Astrocyte (in vitro differentiated cells and primary cell): ENCODE results near the gene FHAD1. TPM values are rescaled to one million over a fixed set of nuclear protein-coding genes. Genes with fewer than 3 reads are reported as not detected.

Experiments used
- DNase-seq: peaks from one replicate; pipeline ENCODE4 v3.0.0-alpha.2; 2010; ENCODE audit warnings: low read depth
- FAIRE-seq: peaks from 2 replicates; lab custom pipeline; 2011; peaks lifted over from hg19 to GRCh38; lab: Jason Lieb, UNC
- H2AFZ ChIP-seq: 2 replicates; pipeline ENCODE4 v1.6.0; 2012; ENCODE audit warnings: low read depth, low read length, inconsistent platforms
- H3K27ac ChIP-seq: 2 replicates; pipeline ENCODE4 v1.5.1; 2011; ENCODE audit warnings: low read depth, low read length, inconsistent platforms
- H3K27me3 ChIP-seq: 2 replicates; pipeline ENCODE4 v1.6.0; 2011; ENCODE audit warnings: low read length, inconsistent platforms; ENCODE audit not compliant: insufficient read depth
- H3K36me3 ChIP-seq: 2 replicates; pipeline ENCODE4 v1.5.1; 2011; ENCODE audit warnings: low read length, inconsistent platforms; ENCODE audit not compliant: insufficient read depth
- H3K4me1 ChIP-seq: 2 replicates; pipeline ENCODE4 v1.5.1; 2011; ENCODE audit warnings: low read length, inconsistent platforms; ENCODE audit not compliant: insufficient read depth
- H3K4me2 ChIP-seq: 2 replicates; pipeline ENCODE4 v1.6.0; 2012; ENCODE audit warnings: low read length, inconsistent platforms
- H3K4me3 ChIP-seq: 2 replicates; pipeline ENCODE4 v1.5.1; 2011; ENCODE audit warnings: low read depth, mild to moderate bottlenecking, low read length, inconsistent platforms; ENCODE audit not compliant: insufficient read depth
- H3K79me2 ChIP-seq: 2 replicates; pipeline ENCODE4 v1.6.0; 2012; ENCODE audit warnings: mild to moderate bottlenecking, low read length, inconsistent platforms; ENCODE audit not compliant: insufficient read depth
- H3K9ac ChIP-seq: 2 replicates; pipeline ENCODE4 v1.6.0; 2012; ENCODE audit warnings: mild to moderate bottlenecking, low read length, inconsistent platforms
- H3K9me3 ChIP-seq: 2 replicates; pipeline ENCODE4 v1.5.1; 2012; ENCODE audit warnings: low read depth, mild to moderate bottlenecking, low read length, inconsistent platforms; ENCODE audit not compliant: insufficient read depth
- H4K20me1 ChIP-seq: 2 replicates; pipeline ENCODE4 v1.6.0; 2012; ENCODE audit warnings: low read length, inconsistent platforms; ENCODE audit not compliant: insufficient read depth
- H3K27ac Mint-ChIP-seq: one replicate; pipeline ENCODE4 v1.8.0; 2021; ENCODE audit warnings: mild to moderate bottlenecking, mixed read lengths; ENCODE audit not compliant: unreplicated experiment
- H3K27me3 Mint-ChIP-seq: one replicate; pipeline ENCODE4 v1.8.0; 2021; ENCODE audit warnings: low read depth, mixed read lengths; ENCODE audit not compliant: unreplicated experiment
- H3K36me3 Mint-ChIP-seq: one replicate; pipeline ENCODE4 v1.8.0; 2021; ENCODE audit warnings: low read depth, mixed read lengths; ENCODE audit not compliant: unreplicated experiment
- H3K4me1 Mint-ChIP-seq: one replicate; pipeline ENCODE4 v1.8.0; 2021; ENCODE audit warnings: low read depth, mixed read lengths; ENCODE audit not compliant: unreplicated experiment
- H3K4me3 Mint-ChIP-seq: one replicate; pipeline ENCODE4 v1.8.0; 2021; ENCODE audit warnings: mild to moderate bottlenecking, moderate library complexity, mixed read lengths; ENCODE audit not compliant: unreplicated experiment
- H3K9me3 Mint-ChIP-seq: one replicate; pipeline ENCODE4 v1.8.0; 2021; ENCODE audit warnings: mild to moderate bottlenecking, mixed read lengths; ENCODE audit not compliant: unreplicated experiment
- EZH2 ChIP-seq: IDR thresholded peaks from 2 replicates; pipeline ENCODE4 v1.6.1; 2012; ENCODE audit warnings: mild to moderate bottlenecking, low read length, inconsistent platforms; ENCODE audit not compliant: insufficient read depth
- total RNA-seq: library from RNA; stranded (reverse); gene quantifications from 2 replicates; pipeline ENCODE4 v1.2.1, GENCODE V29; 2021
- TF ChIP-seq, protein P1 (sequence below): IDR thresholded peaks from 2 replicates; pipeline ENCODE4 v1.5.1; 2011; ENCODE audit warnings: low read depth, mild to moderate bottlenecking, inconsistent platforms, low read length, moderate library complexity; ENCODE audit not compliant: insufficient read depth

The FHAD1 gene
- total RNA-seq, 1 donor from 2014 or later = 0.25 TPM

DNA sequence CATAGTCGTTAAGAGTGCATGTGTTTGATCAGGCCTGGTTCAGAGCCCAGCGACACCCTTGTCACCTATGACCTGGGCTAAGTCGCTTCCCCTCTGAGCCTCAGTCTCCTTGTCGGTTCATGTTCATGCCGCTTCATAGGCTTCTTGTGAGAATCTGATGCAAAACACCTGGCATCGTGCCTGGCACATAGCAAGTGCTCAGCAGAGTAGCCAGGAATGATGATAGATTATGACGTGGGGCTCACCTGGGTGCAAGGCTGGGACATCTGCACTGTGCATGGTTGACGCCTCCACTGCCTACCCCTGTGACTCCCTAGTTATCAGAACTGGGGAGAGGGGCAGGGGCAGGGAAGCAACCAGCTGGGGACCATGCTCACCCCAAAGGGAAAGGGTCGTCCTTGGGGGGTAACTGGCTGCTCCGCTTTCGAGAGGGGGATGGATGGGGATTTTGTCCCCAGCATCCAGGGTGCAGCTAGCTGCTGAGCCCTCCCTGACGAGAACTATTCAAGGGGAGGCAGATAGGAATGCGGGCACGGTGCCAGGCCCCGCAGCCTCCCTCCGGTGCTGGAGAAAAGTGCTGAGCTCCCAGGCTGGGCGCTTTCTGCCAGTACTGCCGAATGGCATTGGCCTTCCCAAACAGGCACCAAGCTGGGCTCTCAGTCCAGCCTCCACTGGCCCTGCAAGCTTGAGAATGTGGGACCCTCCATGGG is 171.9 kb downstream of the FHAD1 start:
- H3K4me3 ChIP-seq = no peak overlapping the region
- H3K4me3 Mint-ChIP-seq = no peak overlapping the region
- H3K4me2 ChIP-seq = peak overlapping the region; percentile 57
- H3K27me3 Mint-ChIP-seq = no peaks in the 10 kb centered on the region
- FAIRE-seq (no peak), DNase-seq (peak; percentile 44)
- no peak overlapping the region for H3K27ac ChIP-seq
- no peak overlapping the region for H3K27ac Mint-ChIP-seq
- H3K36me3 ChIP-seq = no peaks in the 10 kb centered on the region
- peaks cover 60% of the 10 kb centered on the region for H4K20me1 ChIP-seq
- no peaks in the 10 kb centered on the region for H3K27me3 ChIP-seq
- peaks cover 40% of the 10 kb centered on the region for H3K4me1 ChIP-seq
- TF ChIP-seq, protein P1, sequence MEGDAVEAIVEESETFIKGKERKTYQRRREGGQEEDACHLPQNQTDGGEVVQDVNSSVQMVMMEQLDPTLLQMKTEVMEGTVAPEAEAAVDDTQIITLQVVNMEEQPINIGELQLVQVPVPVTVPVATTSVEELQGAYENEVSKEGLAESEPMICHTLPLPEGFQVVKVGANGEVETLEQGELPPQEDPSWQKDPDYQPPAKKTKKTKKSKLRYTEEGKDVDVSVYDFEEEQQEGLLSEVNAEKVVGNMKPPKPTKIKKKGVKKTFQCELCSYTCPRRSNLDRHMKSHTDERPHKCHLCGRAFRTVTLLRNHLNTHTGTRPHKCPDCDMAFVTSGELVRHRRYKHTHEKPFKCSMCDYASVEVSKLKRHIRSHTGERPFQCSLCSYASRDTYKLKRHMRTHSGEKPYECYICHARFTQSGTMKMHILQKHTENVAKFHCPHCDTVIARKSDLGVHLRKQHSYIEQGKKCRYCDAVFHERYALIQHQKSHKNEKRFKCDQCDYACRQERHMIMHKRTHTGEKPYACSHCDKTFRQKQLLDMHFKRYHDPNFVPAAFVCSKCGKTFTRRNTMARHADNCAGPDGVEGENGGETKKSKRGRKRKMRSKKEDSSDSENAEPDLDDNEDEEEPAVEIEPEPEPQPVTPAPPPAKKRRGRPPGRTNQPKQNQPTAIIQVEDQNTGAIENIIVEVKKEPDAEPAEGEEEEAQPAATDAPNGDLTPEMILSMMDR = no peak
- TF ChIP-seq EZH2 = no peak
- H3K9ac ChIP-seq = no peak overlapping the region
- peak overlapping the region; percentile 11 for H2AFZ ChIP-seq
- H3K9me3 ChIP-seq = no peaks in the 10 kb centered on the region
- H3K9me3 Mint-ChIP-seq = peaks cover 7% of the 10 kb centered on the region
- peaks cover 25% of the 10 kb centered on the region for H3K4me1 Mint-ChIP-seq
- H3K79me2 ChIP-seq = peaks cover 63% of the 10 kb centered on the region
- peaks cover 10% of the 10 kb centered on the region for H3K36me3 Mint-ChIP-seq

DNA sequence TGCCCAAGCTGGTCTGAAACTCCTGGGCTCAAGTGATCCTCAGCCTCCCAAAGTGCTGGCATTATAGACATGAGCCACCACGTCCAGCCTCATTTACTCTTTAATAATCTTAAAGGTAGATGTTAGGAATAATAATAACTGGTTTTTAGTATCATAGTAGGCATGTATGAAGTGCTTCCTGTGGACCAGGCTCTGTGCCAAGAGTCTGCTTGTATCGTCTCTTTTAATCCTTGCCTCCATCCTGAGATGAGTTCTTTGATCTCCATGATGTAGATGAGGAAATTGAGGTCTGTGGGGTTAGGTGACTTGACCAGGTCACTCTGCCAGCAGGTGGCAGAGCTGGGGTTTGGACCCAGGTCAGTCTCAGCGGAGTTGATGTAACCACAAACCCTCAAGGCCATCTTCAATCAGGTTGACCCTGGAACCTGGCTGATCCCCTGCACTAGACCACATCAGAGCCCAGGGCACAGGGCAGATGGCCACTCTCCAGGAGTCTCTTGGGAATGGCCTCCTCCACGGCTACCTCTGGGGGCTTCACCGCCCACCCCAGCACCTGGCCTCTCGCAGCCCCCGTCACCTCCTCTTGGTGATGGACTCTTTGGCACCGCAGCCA is 173.9 kb downstream of the FHAD1 start:
- peaks cover 55% of the 10 kb centered on the region for H3K79me2 ChIP-seq
- H3K9ac ChIP-seq = no peak overlapping the region
- H3K27me3 ChIP-seq = no peaks in the 10 kb centered on the region
- DNase-seq (no peak), FAIRE-seq (no peak)
- H3K27ac ChIP-seq = no peak overlapping the region
- H2AFZ ChIP-seq = no peak overlapping the region
- no peaks in the 10 kb centered on the region for H3K36me3 ChIP-seq
- no peak overlapping the region for H3K27ac Mint-ChIP-seq
- peaks cover 7% of the 10 kb centered on the region for H3K36me3 Mint-ChIP-seq
- no peaks in the 10 kb centered on the region for H3K27me3 Mint-ChIP-seq
- peaks cover 69% of the 10 kb centered on the region for H4K20me1 ChIP-seq
- peaks cover 36% of the 10 kb centered on the region for H3K4me1 ChIP-seq
- H3K9me3 Mint-ChIP-seq = peaks cover 7% of the 10 kb centered on the region
- H3K4me3 Mint-ChIP-seq = no peak overlapping the region
- no peak overlapping the region for H3K4me2 ChIP-seq
- no peaks in the 10 kb centered on the region for H3K9me3 ChIP-seq
- no peak for TF ChIP-seq EZH2
- TF ChIP-seq, protein P1 = no peak
- H3K4me3 ChIP-seq = no peak overlapping the region
- H3K4me1 Mint-ChIP-seq = peaks cover 25% of the 10 kb centered on the region

DNA sequence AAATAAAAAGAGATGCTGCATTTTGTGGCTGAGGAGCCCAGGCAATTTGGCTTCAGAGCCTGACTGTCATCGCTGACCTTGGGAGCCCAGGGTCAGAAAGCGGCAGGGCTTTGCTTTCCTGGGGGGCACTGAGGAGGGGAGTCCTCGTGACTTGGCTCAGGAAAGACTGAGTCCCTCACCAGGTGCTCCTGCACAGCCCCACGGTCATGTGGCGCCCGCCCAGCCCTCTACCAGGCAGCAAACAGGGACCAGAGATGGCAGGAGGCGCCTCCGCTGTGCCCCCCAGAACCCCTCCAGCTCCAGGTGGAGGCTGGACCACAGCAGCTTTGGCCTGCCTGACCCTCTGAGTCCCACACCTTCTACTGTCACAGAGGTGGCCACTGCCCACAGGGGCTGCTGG is 175.8 kb downstream of the FHAD1 start:
- H3K4me3 Mint-ChIP-seq = no peak overlapping the region
- no peak overlapping the region for H3K4me3 ChIP-seq
- H3K4me2 ChIP-seq = no peak overlapping the region
- FAIRE-seq (no peak), DNase-seq (no peak)
- H3K4me1 ChIP-seq = peaks cover 31% of the 10 kb centered on the region
- no peaks in the 10 kb centered on the region for H3K36me3 ChIP-seq
- TF ChIP-seq, protein P1 = no peak
- TF ChIP-seq EZH2 = no peak
- no peak overlapping the region for H2AFZ ChIP-seq
- no peak overlapping the region for H3K27ac ChIP-seq
- no peaks in the 10 kb centered on the region for H3K27me3 Mint-ChIP-seq
- H3K9me3 ChIP-seq = no peaks in the 10 kb centered on the region
- peaks cover 11% of the 10 kb centered on the region for H3K9me3 Mint-ChIP-seq
- H3K79me2 ChIP-seq = peaks cover 46% of the 10 kb centered on the region
- H3K27ac Mint-ChIP-seq = no peak overlapping the region
- H3K4me1 Mint-ChIP-seq = peaks cover 22% of the 10 kb centered on the region
- H3K9ac ChIP-seq = no peak overlapping the region
- no peaks in the 10 kb centered on the region for H3K27me3 ChIP-seq
- peaks cover 76% of the 10 kb centered on the region for H4K20me1 ChIP-seq
- peaks cover 13% of the 10 kb centered on the region for H3K36me3 Mint-ChIP-seq
